Measurements from ENCODE around the gene TRAPPC3L. TPM values are rescaled to one million over a fixed set of nuclear protein-coding genes. Genes with fewer than 3 reads are reported as not detected.

TRAPPC3L gene
- total and polyA plus RNA-seq, 2 of the 13 experiments (the other 11 are each of a cell fraction or from before 2014, with no cell fraction given) = not detected

DNA sequence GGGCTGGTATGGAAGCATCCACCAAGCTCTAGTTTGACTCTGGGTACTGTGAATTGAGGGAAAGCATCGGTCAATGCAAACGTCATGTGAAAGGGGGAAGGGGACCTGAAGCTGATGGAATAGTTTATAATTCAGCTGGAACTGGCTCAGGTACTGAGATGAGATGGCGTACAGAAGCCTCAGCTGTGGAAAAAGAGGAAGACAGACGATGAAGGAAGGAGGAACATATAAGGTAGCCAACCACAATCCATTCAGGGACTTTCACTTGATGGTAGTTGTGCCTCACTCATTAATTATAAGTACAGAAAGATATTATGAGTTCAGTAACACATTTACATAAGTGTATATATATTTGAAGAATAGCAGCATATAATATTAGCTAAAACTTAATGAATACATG is 31.4 kb downstream of the TRAPPC3L start:
- BruUV-seq (replicated peaks) = no TSS peak
- WGBS (ENCODE audit: low lambda C conversion rate) = 20% methylated on average over 4 of the region's 4 CpGs
- in situ Hi-C loops (cut with HindIII; ENCODE audit: extremely low pct_ligation_motif_present, low pct_unique_long_range_greater_than_20kb) (no loop called here), intact Hi-C loops (cut with micrococcal nuclease; ENCODE audit: unreplicated experiment) (no loop called here)
- H3K27ac ChIP-seq (ENCODE audit: extremely low read length, insufficient read depth, low read length) = no peak overlapping the region
- H3K27me3 ChIP-seq (ENCODE audit: control insufficient read depth in 1 of 2, insufficient read depth in 2 of 2, low read length in 2 of 2) = no peaks in the 10 kb centered on the region
- ATAC-seq (no peak), FAIRE-seq (no peak), DNase-seq (ENCODE audit: low spot score) (no peak)
- no peak overlapping the region for H3K4me3 ChIP-seq (replicated peaks in 1 of 3; ENCODE audit: insufficient read depth in 1 of 3, low read depth in 2 of 3, low read length in 3 of 3)
- no peak overlapping the region for H3K4me2 ChIP-seq (ENCODE audit: low read depth, low read length)
- no peaks in the 10 kb centered on the region for H3K4me1 ChIP-seq (ENCODE audit: insufficient read depth, low read length)
- no peaks in the 10 kb centered on the region for H4K20me1 ChIP-seq (ENCODE audit: insufficient read depth, low read length)
- no peaks in the 10 kb centered on the region for H3K36me3 ChIP-seq (replicated peaks in 1 of 2; ENCODE audit: control insufficient read depth in 1 of 2, insufficient read depth in 2 of 2, low read length in 2 of 2)
- H3K9ac ChIP-seq (ENCODE audit: insufficient read depth, low read depth, low read length) = no peak overlapping the region
- no peak overlapping the region for H2AFZ ChIP-seq (ENCODE audit: low read length)
- no peaks in the 10 kb centered on the region for H3K79me2 ChIP-seq (ENCODE audit: insufficient read depth, low read length)
- H3K9me3 ChIP-seq (ENCODE audit: low read length) = no peaks in the 10 kb centered on the region
- POLR2A ChIA-PET = interaction anchor here (1.2 kb wide), 1 partner anchor 235 kb away, joined by 3 read pairs; the partner anchor contains the start of gene TSPYL1
- CTCF ChIA-PET (ENCODE audit: low intra/inter-chr PET ratio, low total read pairs) = no interaction called here
- TF ChIP-seq NFAT5 (CRISPR knock-in tag; IDR thresholded peaks at IDR 0.05) (no peak), POLR2AphosphoS2 (IDR thresholded peaks at IDR 0.05; ENCODE audit: low read depth, low read length) (no peak), ZNF432 (CRISPR knock-in tag; IDR thresholded peaks at IDR 0.05; ENCODE audit: borderline replicate concordance) (no peak), ZNF768 (CRISPR knock-in tag; IDR thresholded peaks at IDR 0.05) (no peak), KLF6 (CRISPR knock-in tag; IDR thresholded peaks at IDR 0.05) (no peak), ZBTB14 (CRISPR knock-in tag; IDR thresholded peaks at IDR 0.05) (no peak), HOXA3 (CRISPR knock-in tag; IDR thresholded peaks at IDR 0.05) (no peak), ZNF350 (CRISPR knock-in tag; IDR thresholded peaks at IDR 0.05; ENCODE audit: borderline replicate concordance, low read depth) (no peak), ZNF552 (CRISPR knock-in tag; IDR thresholded peaks at IDR 0.05; ENCODE audit: borderline replicate concordance) (no peak), MBD4 (IDR thresholded peaks at IDR 0.05; ENCODE audit: borderline replicate concordance, low read length) (no peak)
- TF ChIP-seq, protein P1, sequence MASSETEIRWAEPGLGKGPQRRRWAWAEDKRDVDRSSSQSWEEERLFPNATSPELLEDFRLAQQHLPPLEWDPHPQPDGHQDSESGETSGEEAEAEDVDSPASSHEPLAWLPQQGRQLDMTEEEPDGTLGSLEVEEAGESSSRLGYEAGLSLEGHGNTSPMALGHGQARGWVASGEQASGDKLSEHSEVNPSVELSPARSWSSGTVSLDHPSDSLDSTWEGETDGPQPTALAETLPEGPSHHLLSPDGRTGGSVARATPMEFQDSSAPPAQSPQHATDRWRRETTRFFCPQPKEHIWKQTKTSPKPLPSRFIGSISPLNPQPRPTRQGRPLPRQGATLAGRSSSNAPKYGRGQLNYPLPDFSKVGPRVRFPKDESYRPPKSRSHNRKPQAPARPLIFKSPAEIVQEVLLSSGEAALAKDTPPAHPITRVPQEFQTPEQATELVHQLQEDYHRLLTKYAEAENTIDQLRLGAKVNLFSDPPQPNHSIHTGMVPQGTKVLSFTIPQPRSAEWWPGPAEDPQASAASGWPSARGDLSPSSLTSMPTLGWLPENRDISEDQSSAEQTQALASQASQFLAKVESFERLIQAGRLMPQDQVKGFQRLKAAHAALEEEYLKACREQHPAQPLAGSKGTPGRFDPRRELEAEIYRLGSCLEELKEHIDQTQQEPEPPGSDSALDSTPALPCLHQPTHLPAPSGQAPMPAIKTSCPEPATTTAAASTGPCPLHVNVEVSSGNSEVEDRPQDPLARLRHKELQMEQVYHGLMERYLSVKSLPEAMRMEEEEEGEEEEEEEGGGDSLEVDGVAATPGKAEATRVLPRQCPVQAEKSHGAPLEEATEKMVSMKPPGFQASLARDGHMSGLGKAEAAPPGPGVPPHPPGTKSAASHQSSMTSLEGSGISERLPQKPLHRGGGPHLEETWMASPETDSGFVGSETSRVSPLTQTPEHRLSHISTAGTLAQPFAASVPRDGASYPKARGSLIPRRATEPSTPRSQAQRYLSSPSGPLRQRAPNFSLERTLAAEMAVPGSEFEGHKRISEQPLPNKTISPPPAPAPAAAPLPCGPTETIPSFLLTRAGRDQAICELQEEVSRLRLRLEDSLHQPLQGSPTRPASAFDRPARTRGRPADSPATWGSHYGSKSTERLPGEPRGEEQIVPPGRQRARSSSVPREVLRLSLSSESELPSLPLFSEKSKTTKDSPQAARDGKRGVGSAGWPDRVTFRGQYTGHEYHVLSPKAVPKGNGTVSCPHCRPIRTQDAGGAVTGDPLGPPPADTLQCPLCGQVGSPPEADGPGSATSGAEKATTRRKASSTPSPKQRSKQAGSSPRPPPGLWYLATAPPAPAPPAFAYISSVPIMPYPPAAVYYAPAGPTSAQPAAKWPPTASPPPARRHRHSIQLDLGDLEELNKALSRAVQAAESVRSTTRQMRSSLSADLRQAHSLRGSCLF (CRISPR knock-in tag; IDR thresholded peaks at IDR 0.05; ENCODE audit: borderline replicate concordance) = no peak

Data from HepG2 (cell line).